ENCODE data around the gene PARG.
"Not testable (repeated sequence)": the region's sequence is repeated elsewhere in the genome, so short reads cannot be mapped to it uniquely, and the experiment has no call there.

The PARG gene

DNA sequence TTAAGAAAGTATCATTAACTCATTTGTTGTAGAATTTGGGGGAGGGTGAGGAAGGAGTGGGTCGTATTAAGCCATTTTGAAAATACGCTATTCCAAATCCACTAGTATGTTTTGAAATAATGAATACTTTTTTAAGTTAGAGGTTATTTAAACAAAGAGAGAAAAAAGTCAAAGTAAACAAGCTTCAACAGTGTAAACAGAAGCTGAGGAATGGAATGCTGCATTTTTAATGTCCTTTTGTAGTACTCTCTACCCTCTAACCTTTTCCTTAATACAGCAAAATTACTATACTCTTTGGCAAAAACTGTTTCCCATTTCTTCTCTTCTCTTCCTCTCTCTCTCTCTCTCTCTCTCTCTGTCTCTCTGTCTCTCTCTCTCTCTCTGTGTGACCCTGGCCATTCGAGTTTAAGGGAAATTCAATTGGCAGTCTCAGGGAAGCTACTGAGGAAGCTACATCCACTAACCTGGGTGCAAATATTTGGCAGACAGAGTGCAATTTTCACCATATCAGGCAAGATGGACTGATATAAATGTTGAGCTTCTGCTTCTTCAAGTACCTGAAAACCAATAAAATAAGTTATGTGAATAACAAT lies 57.0 kb downstream of the PARG start:
- not testable (repeated sequence) for H3K4me1 ChIP-seq (ENCODE audit: control insufficient read depth, insufficient read depth, low read length); H3K9me3 ChIP-seq (ENCODE audit: control insufficient read depth, low read length); H3K36me3 ChIP-seq (ENCODE audit: control insufficient read depth, insufficient read depth, low read length); H3K9ac ChIP-seq (ENCODE audit: low read length); H3K27me3 ChIP-seq (ENCODE audit: control insufficient read depth, insufficient read depth, low read length); H3K4me3 ChIP-seq (ENCODE audit: low read length)

DNA sequence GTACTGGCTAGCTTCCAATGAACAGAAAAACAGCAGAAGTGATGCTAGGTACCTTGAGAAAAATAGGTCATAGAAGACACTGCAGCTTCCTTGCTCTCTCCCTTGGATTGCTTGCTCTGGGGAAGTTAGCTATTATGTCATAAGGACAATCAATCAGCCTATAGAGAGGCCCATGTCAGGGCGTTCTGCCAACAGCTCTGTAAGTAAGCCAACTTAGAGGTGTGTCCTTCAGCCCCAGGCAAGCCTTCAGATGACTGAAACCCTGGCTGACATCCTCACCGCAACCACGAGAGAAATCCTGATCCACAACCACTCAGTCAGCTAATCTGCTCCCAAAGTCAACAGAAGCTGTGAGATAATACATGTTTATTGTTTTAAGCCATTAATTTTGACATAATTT lies 58.0 kb downstream of the PARG start:
- not testable (repeated sequence) for H3K4me1 ChIP-seq (ENCODE audit: control insufficient read depth, insufficient read depth, low read length); H3K4me3 ChIP-seq (ENCODE audit: low read length); H3K9ac ChIP-seq (ENCODE audit: low read length); H3K36me3 ChIP-seq (ENCODE audit: control insufficient read depth, insufficient read depth, low read length); H3K27me3 ChIP-seq (ENCODE audit: control insufficient read depth, insufficient read depth, low read length); H3K9me3 ChIP-seq (ENCODE audit: control insufficient read depth, low read length)

- not testable (repeated sequence) for H3K9me3 ChIP-seq (ENCODE audit: control insufficient read depth, low read length); H3K27me3 ChIP-seq (ENCODE audit: control insufficient read depth, insufficient read depth, low read length); H3K9ac ChIP-seq (ENCODE audit: low read length); H3K4me1 ChIP-seq (ENCODE audit: control insufficient read depth, insufficient read depth, low read length); H3K4me3 ChIP-seq (ENCODE audit: low read length); H3K36me3 ChIP-seq (ENCODE audit: control insufficient read depth, insufficient read depth, low read length)
Observed at GRCh38 chr10:49882327-49882726, 59.5 kb downstream of the PARG start.

DNA sequence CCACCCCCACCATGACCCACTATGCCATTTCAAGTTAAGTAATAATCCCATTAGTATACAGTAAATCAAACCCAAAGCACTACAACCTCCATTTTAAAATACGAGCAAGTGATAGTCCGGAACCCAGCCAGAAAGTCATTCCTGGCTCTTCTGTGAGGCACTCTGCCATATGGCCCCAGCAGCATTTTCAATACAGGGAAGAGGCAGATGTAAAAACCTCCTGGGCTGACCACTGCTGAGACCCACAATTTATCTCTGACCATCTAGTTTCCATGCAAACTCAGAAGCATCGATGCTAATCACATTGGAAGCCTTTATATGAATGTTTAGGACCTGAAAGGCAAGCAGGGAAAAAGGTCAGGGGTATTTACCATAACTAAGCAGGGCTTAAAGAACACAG lies 69.1 kb downstream of the PARG start:
- not testable (repeated sequence) for H3K9me3 ChIP-seq (ENCODE audit: control insufficient read depth, low read length); H3K4me3 ChIP-seq (ENCODE audit: low read length); H3K36me3 ChIP-seq (ENCODE audit: control insufficient read depth, insufficient read depth, low read length); H3K27me3 ChIP-seq (ENCODE audit: control insufficient read depth, insufficient read depth, low read length); H3K4me1 ChIP-seq (ENCODE audit: control insufficient read depth, insufficient read depth, low read length); H3K9ac ChIP-seq (ENCODE audit: low read length)

- H3K36me3 ChIP-seq (ENCODE audit: control insufficient read depth, insufficient read depth, low read length); H3K27me3 ChIP-seq (ENCODE audit: control insufficient read depth, insufficient read depth, low read length): not testable (repeated sequence)
Observed at GRCh38 chr10:49871462-49871861, 70.4 kb downstream of the PARG start.

DNA sequence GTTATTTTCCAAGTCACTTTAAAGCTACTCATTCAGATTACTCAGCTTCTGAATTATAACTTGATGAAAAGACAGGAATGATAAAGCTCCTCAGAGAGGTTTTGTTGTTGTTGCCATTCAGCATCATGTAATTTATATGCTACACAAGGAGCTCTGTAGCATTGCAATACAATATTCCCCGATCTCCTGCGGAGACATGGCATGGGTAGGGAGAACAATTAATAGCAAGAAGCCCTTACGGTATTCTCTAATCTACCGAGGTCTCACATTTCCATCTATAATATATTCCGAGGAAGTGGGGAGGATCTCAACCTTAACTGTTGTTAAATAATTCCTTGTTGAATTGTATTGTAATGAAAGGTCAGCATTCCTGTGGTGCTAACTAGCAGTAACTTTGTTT lies 81.9 kb downstream of the PARG start:
- not testable (repeated sequence) for H3K9ac ChIP-seq (ENCODE audit: low read length); H3K4me3 ChIP-seq (ENCODE audit: low read length); H3K36me3 ChIP-seq (ENCODE audit: control insufficient read depth, insufficient read depth, low read length); H3K9me3 ChIP-seq (ENCODE audit: control insufficient read depth, low read length); H3K4me1 ChIP-seq (ENCODE audit: control insufficient read depth, insufficient read depth, low read length); H3K27me3 ChIP-seq (ENCODE audit: control insufficient read depth, insufficient read depth, low read length)

More at GRCh38 chr10:49871462-49871861, 70.4 kb downstream of the PARG start:
- H3K4me3 ChIP-seq (ENCODE audit: low read length); H3K9ac ChIP-seq (ENCODE audit: low read length); H3K9me3 ChIP-seq (ENCODE audit: control insufficient read depth, low read length); H3K4me1 ChIP-seq (ENCODE audit: control insufficient read depth, insufficient read depth, low read length): not testable (repeated sequence)

- H3K9ac ChIP-seq (ENCODE audit: low read length); H3K36me3 ChIP-seq (ENCODE audit: control insufficient read depth, insufficient read depth, low read length); H3K27me3 ChIP-seq (ENCODE audit: control insufficient read depth, insufficient read depth, low read length); H3K4me3 ChIP-seq (ENCODE audit: low read length); H3K4me1 ChIP-seq (ENCODE audit: control insufficient read depth, insufficient read depth, low read length); H3K9me3 ChIP-seq (ENCODE audit: control insufficient read depth, low read length): not testable (repeated sequence)
Observed at GRCh38 chr10:49858697-49859382, 83.0 kb downstream of the PARG start.

- not testable (repeated sequence) for H3K4me3 ChIP-seq (ENCODE audit: low read length); H3K9ac ChIP-seq (ENCODE audit: low read length); H3K36me3 ChIP-seq (ENCODE audit: control insufficient read depth, insufficient read depth, low read length); H3K9me3 ChIP-seq (ENCODE audit: control insufficient read depth, low read length); H3K4me1 ChIP-seq (ENCODE audit: control insufficient read depth, insufficient read depth, low read length); H3K27me3 ChIP-seq (ENCODE audit: control insufficient read depth, insufficient read depth, low read length)
Observed at GRCh38 chr10:49849520-49849919, 92.3 kb downstream of the PARG start.

DNA sequence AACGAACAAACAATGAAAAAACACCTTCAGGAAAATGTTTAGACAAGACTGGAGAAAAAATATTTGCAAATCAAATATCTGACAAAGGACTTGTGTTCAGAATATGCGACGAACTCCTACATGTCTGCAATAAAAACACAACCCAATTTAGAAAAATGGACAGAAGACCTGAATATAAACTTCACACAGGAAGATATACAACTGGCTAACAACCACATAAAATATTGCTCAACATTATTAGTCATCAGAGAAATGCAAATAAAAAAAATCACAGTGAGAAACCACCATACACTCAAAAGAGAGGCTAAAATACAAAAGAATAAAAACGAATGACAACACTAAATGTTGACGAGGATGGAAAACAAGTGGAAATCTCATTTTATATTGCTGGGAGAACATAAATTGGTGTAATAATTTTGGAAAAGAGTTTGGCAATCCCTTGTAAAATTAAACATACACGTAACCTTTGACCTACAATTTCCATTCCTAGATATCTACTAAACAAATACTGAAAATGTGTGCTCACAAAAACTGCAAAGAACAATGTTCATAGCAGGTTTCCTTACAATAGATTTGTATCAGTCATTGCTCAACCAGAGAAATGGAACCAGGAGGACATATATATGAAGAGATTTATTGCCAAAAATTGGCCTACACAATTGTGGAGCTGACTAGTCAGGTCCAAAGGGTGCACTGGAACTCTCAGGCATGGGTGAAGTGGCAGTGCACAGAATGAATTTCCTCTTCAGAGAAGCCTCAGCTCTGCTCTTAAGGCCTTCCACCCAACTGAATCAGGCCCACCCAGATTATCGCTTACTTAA lies 96.8 kb downstream of the PARG start:
- Histone ChIP-seq H3K9me3 (ENCODE audit: control insufficient read depth, low read length) (no peaks in the 10 kb centered on the region), H3K36me3 (ENCODE audit: control insufficient read depth, insufficient read depth, low read length) (no peaks in the 10 kb centered on the region), H3K4me3 (ENCODE audit: low read length) (no peak overlapping the region), H3K27me3 (ENCODE audit: control insufficient read depth, insufficient read depth, low read length) (no peaks in the 10 kb centered on the region), H3K4me1 (ENCODE audit: control insufficient read depth, insufficient read depth, low read length) (no peaks in the 10 kb centered on the region), H3K9ac (ENCODE audit: low read length) (no peak overlapping the region)

GRCh38 chr10:49842333-49842628 lies 99.5 kb downstream of the PARG start:
- H3K9ac ChIP-seq (ENCODE audit: low read length); H3K27me3 ChIP-seq (ENCODE audit: control insufficient read depth, insufficient read depth, low read length); H3K4me3 ChIP-seq (ENCODE audit: low read length); H3K9me3 ChIP-seq (ENCODE audit: control insufficient read depth, low read length); H3K4me1 ChIP-seq (ENCODE audit: control insufficient read depth, insufficient read depth, low read length); H3K36me3 ChIP-seq (ENCODE audit: control insufficient read depth, insufficient read depth, low read length): not testable (repeated sequence)

DNA sequence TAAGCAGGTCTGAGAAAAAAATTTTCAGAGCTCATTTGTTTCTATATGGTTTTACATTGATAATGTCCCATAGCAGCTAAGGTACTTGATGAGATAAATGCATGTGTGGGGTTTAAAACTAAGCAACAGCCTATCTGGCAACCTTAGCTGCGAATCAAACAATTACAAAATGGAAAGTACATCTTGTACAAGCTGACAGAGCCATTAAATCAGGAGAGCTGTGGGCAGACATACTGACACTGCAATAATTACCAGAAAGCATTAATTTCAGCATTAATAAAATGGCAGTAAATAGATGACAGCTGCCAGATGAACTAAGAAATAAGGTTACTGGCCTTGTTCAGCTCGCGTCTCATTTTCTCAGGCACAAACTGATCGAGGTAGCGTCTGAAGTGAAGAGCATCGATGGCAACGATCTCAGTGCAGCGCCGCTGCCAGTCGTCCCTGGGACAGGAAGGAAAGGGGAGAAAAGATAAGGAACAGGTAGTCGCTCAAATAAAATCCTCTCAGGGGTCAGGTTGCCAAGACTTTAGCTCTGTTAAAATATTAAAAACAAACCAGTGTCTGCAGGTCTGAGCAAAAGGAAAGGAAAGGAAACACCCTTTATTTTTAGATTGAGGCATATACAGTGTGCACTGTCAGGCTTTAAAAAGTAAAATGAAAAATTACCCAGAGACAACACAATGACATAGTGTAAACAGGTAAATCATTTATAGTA lies 100.1 kb downstream of the PARG start:
- no peaks in the 10 kb centered on the region for H3K27me3 ChIP-seq (ENCODE audit: control insufficient read depth, insufficient read depth, low read length)
- H3K9me3 ChIP-seq (ENCODE audit: control insufficient read depth, low read length) = no peaks in the 10 kb centered on the region
- no peaks in the 10 kb centered on the region for H3K4me1 ChIP-seq (ENCODE audit: control insufficient read depth, insufficient read depth, low read length)
- no peaks in the 10 kb centered on the region for H3K36me3 ChIP-seq (ENCODE audit: control insufficient read depth, insufficient read depth, low read length)
- no peak overlapping the region for H3K9ac ChIP-seq (ENCODE audit: low read length)
- no peak overlapping the region for H3K4me3 ChIP-seq (ENCODE audit: low read length)

GRCh38 chr10:49837685-49838084 lies 104.1 kb downstream of the PARG start:
- no peak overlapping the region for H3K9ac ChIP-seq (ENCODE audit: low read length)
- no peaks in the 10 kb centered on the region for H3K9me3 ChIP-seq (ENCODE audit: control insufficient read depth, low read length)
- no peak overlapping the region for H3K4me3 ChIP-seq (ENCODE audit: low read length)
- no peaks in the 10 kb centered on the region for H3K27me3 ChIP-seq (ENCODE audit: control insufficient read depth, insufficient read depth, low read length)
- H3K4me1 ChIP-seq (ENCODE audit: control insufficient read depth, insufficient read depth, low read length) = peaks cover 9% of the 10 kb centered on the region
- no peaks in the 10 kb centered on the region for H3K36me3 ChIP-seq (ENCODE audit: control insufficient read depth, insufficient read depth, low read length)
